ENCODE data around the gene PLCH2.

The PLCH2 gene

DNA sequence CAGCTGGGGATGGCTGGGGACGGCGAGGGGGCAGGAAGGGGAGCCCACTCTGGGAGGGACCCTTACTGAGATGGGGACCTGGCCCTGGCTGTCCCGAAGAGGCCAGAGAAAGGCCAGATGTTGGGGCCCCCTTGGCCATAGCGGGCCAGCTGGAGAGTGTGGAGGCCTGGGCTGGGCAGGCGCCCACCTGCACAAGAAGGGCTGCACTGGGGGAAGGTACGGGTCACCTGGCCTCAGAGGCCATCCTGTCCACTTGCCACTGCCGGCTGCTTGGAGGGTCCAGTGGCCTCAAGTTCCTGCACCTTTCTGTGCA lies 5.0 kb upstream of the PLCH2 start:
- H3K27ac ChIP-seq (ENCODE audit: low read depth, low read length), result no peak overlapping the region
- no peak overlapping the region for H3K9ac ChIP-seq (ENCODE audit: low read depth, low read length)
- no peaks in the 10 kb centered on the region for H3K27me3 ChIP-seq (ENCODE audit: control insufficient read depth, insufficient read depth, low read length)
- H3K9me3 ChIP-seq (ENCODE audit: control insufficient read depth, insufficient read depth, low read length), result no peaks in the 10 kb centered on the region
- H3K4me1 ChIP-seq (ENCODE audit: control insufficient read depth, insufficient read depth, low read length), result no peaks in the 10 kb centered on the region
- H3K4me3 ChIP-seq (ENCODE audit: low read depth, low read length), result no peak overlapping the region
- no peaks in the 10 kb centered on the region for H3K36me3 ChIP-seq (ENCODE audit: control insufficient read depth, insufficient read depth, low read length)

- Histone ChIP-seq H3K9ac (ENCODE audit: low read depth, low read length) (no peak overlapping the region), H3K27ac (ENCODE audit: low read depth, low read length) (no peak overlapping the region), H3K36me3 (ENCODE audit: control insufficient read depth, insufficient read depth, low read length) (no peaks in the 10 kb centered on the region), H3K4me3 (ENCODE audit: low read depth, low read length) (no peak overlapping the region), H3K9me3 (ENCODE audit: control insufficient read depth, insufficient read depth, low read length) (no peaks in the 10 kb centered on the region), H3K27me3 (ENCODE audit: control insufficient read depth, insufficient read depth, low read length) (no peaks in the 10 kb centered on the region), H3K4me1 (ENCODE audit: control insufficient read depth, insufficient read depth, low read length) (no peaks in the 10 kb centered on the region)
These were observed 4.5 kb upstream of the PLCH2 start for GRCh38 chr1:2471587-2472001.

- no peaks in the 10 kb centered on the region for H3K4me1 ChIP-seq (ENCODE audit: control insufficient read depth, insufficient read depth, low read length)
These were observed 4.0 kb upstream of the PLCH2 start for GRCh38 chr1:2472109-2472508.

GRCh38 chr1:2472561-2473177 lies 3.4 kb upstream of the PLCH2 start:
- H3K27me3 ChIP-seq (ENCODE audit: control insufficient read depth, insufficient read depth, low read length), result no peaks in the 10 kb centered on the region
- H3K4me3 ChIP-seq (ENCODE audit: low read depth, low read length), result no peak overlapping the region
- H3K9me3 ChIP-seq (ENCODE audit: control insufficient read depth, insufficient read depth, low read length), result no peaks in the 10 kb centered on the region
- H3K4me1 ChIP-seq (ENCODE audit: control insufficient read depth, insufficient read depth, low read length), result no peaks in the 10 kb centered on the region
- H3K27ac ChIP-seq (ENCODE audit: low read depth, low read length), result no peak overlapping the region
- no peak overlapping the region for H3K9ac ChIP-seq (ENCODE audit: low read depth, low read length)
- no peaks in the 10 kb centered on the region for H3K36me3 ChIP-seq (ENCODE audit: control insufficient read depth, insufficient read depth, low read length)

More at GRCh38 chr1:2472109-2472508, 4.0 kb upstream of the PLCH2 start:
- no peak overlapping the region for H3K4me3 ChIP-seq (ENCODE audit: low read depth, low read length)
- no peak overlapping the region for H3K9ac ChIP-seq (ENCODE audit: low read depth, low read length)
- no peaks in the 10 kb centered on the region for H3K27me3 ChIP-seq (ENCODE audit: control insufficient read depth, insufficient read depth, low read length)
- H3K9me3 ChIP-seq (ENCODE audit: control insufficient read depth, insufficient read depth, low read length), result no peaks in the 10 kb centered on the region
- no peaks in the 10 kb centered on the region for H3K36me3 ChIP-seq (ENCODE audit: control insufficient read depth, insufficient read depth, low read length)
- H3K27ac ChIP-seq (ENCODE audit: low read depth, low read length), result no peak overlapping the region

GRCh38 chr1:2473198-2473597 lies 2.9 kb upstream of the PLCH2 start:
- H3K27ac ChIP-seq (ENCODE audit: low read depth, low read length), result no peak overlapping the region
- H3K4me3 ChIP-seq (ENCODE audit: low read depth, low read length), result no peak overlapping the region
- no peaks in the 10 kb centered on the region for H3K27me3 ChIP-seq (ENCODE audit: control insufficient read depth, insufficient read depth, low read length)
- H3K4me1 ChIP-seq (ENCODE audit: control insufficient read depth, insufficient read depth, low read length), result no peaks in the 10 kb centered on the region
- H3K9me3 ChIP-seq (ENCODE audit: control insufficient read depth, insufficient read depth, low read length), result no peaks in the 10 kb centered on the region
- no peaks in the 10 kb centered on the region for H3K36me3 ChIP-seq (ENCODE audit: control insufficient read depth, insufficient read depth, low read length)
- no peak overlapping the region for H3K9ac ChIP-seq (ENCODE audit: low read depth, low read length)

DNA sequence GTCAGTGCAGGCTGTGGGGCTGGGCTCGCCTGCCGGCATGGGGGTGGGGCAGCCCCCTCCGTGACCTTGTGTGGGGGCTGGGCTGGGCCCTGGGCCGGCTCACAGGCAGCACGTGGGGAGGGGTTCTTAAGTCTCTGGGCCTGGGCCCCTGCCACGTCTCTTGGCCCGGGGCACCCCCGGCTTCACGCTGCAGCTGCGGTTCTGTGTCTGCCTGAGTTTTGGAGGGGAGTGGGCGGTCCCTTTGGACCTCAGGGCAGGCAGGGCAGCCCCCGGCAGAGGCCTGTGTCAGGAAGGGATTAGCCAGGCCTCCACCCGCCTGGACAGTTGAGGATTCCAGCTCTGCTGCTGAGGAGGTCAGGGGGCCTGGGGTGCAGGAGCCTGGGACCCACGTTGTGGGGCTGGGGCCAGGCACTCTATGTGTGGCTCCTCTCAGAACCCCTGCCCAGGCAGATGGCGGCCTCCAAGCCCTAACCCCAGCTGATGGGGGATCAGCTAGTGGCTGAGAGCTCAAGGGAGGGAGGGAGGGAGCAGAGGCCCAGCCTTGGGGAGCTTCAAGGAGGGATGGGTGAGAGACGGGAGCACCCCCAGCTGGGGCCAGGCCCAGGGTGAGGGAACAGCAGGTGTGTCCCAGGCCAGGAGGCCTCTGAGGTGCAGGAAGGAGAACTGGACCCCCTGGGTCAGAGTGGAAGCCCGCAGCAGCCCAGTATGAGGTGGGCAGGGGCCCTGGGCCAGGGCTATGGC lies 1.8 kb upstream of the PLCH2 start:
- Histone ChIP-seq H3K27me3 (ENCODE audit: control insufficient read depth, insufficient read depth, low read length) (no peaks in the 10 kb centered on the region), H3K4me1 (ENCODE audit: control insufficient read depth, insufficient read depth, low read length) (no peaks in the 10 kb centered on the region), H3K4me3 (ENCODE audit: low read depth, low read length) (no peak overlapping the region), H3K36me3 (ENCODE audit: control insufficient read depth, insufficient read depth, low read length) (no peaks in the 10 kb centered on the region), H3K9me3 (ENCODE audit: control insufficient read depth, insufficient read depth, low read length) (no peaks in the 10 kb centered on the region), H3K27ac (ENCODE audit: low read depth, low read length) (no peak overlapping the region), H3K9ac (ENCODE audit: low read depth, low read length) (no peak overlapping the region)

GRCh38 chr1:2474933-2475371 lies 1.1 kb upstream of the PLCH2 start:
- Histone ChIP-seq H3K27me3 (ENCODE audit: control insufficient read depth, insufficient read depth, low read length) (no peaks in the 10 kb centered on the region), H3K27ac (ENCODE audit: low read depth, low read length) (no peak overlapping the region), H3K9me3 (ENCODE audit: control insufficient read depth, insufficient read depth, low read length) (no peaks in the 10 kb centered on the region), H3K4me1 (ENCODE audit: control insufficient read depth, insufficient read depth, low read length) (no peaks in the 10 kb centered on the region), H3K36me3 (ENCODE audit: control insufficient read depth, insufficient read depth, low read length) (no peaks in the 10 kb centered on the region), H3K4me3 (ENCODE audit: low read depth, low read length) (no peak overlapping the region), H3K9ac (ENCODE audit: low read depth, low read length) (no peak overlapping the region)

GRCh38 chr1:2475571-2475970 lies 518 bp upstream of the PLCH2 start:
- Histone ChIP-seq H3K27ac (ENCODE audit: low read depth, low read length) (no peak overlapping the region), H3K36me3 (ENCODE audit: control insufficient read depth, insufficient read depth, low read length) (no peaks in the 10 kb centered on the region), H3K9ac (ENCODE audit: low read depth, low read length) (no peak overlapping the region), H3K4me1 (ENCODE audit: control insufficient read depth, insufficient read depth, low read length) (no peaks in the 10 kb centered on the region), H3K27me3 (ENCODE audit: control insufficient read depth, insufficient read depth, low read length) (no peaks in the 10 kb centered on the region), H3K9me3 (ENCODE audit: control insufficient read depth, insufficient read depth, low read length) (no peaks in the 10 kb centered on the region), H3K4me3 (ENCODE audit: low read depth, low read length) (no peak overlapping the region)

GRCh38 chr1:2477309-2477708 lies 1.2 kb downstream of the PLCH2 start:
- H3K4me3 ChIP-seq (ENCODE audit: low read depth, low read length), result no peak overlapping the region
- H3K9me3 ChIP-seq (ENCODE audit: control insufficient read depth, insufficient read depth, low read length), result no peaks in the 10 kb centered on the region
- no peaks in the 10 kb centered on the region for H3K36me3 ChIP-seq (ENCODE audit: control insufficient read depth, insufficient read depth, low read length)
- H3K4me1 ChIP-seq (ENCODE audit: control insufficient read depth, insufficient read depth, low read length), result no peaks in the 10 kb centered on the region
- no peak overlapping the region for H3K9ac ChIP-seq (ENCODE audit: low read depth, low read length)
- no peaks in the 10 kb centered on the region for H3K27me3 ChIP-seq (ENCODE audit: control insufficient read depth, insufficient read depth, low read length)
- H3K27ac ChIP-seq (ENCODE audit: low read depth, low read length), result no peak overlapping the region

- no peaks in the 10 kb centered on the region for H3K27me3 ChIP-seq (ENCODE audit: control insufficient read depth, insufficient read depth, low read length)
These were observed 1.9 kb downstream of the PLCH2 start for GRCh38 chr1:2477791-2478499.

GRCh38 chr1:2479186-2479585 lies 3.1 kb downstream of the PLCH2 start:
- Histone ChIP-seq H3K36me3 (ENCODE audit: control insufficient read depth, insufficient read depth, low read length) (no peaks in the 10 kb centered on the region), H3K4me1 (ENCODE audit: control insufficient read depth, insufficient read depth, low read length) (no peaks in the 10 kb centered on the region), H3K9me3 (ENCODE audit: control insufficient read depth, insufficient read depth, low read length) (no peaks in the 10 kb centered on the region), H3K4me3 (ENCODE audit: low read depth, low read length) (no peak overlapping the region), H3K9ac (ENCODE audit: low read depth, low read length) (no peak overlapping the region), H3K27me3 (ENCODE audit: control insufficient read depth, insufficient read depth, low read length) (no peaks in the 10 kb centered on the region), H3K27ac (ENCODE audit: low read depth, low read length) (no peak overlapping the region)

More at GRCh38 chr1:2477791-2478499, 1.9 kb downstream of the PLCH2 start:
- Histone ChIP-seq H3K4me1 (ENCODE audit: control insufficient read depth, insufficient read depth, low read length) (no peaks in the 10 kb centered on the region), H3K9ac (ENCODE audit: low read depth, low read length) (no peak overlapping the region), H3K27ac (ENCODE audit: low read depth, low read length) (no peak overlapping the region), H3K9me3 (ENCODE audit: control insufficient read depth, insufficient read depth, low read length) (no peaks in the 10 kb centered on the region), H3K36me3 (ENCODE audit: control insufficient read depth, insufficient read depth, low read length) (no peaks in the 10 kb centered on the region), H3K4me3 (ENCODE audit: low read depth, low read length) (no peak overlapping the region)
